ENCODE results near the gene IPO7.

The IPO7 gene

DNA sequence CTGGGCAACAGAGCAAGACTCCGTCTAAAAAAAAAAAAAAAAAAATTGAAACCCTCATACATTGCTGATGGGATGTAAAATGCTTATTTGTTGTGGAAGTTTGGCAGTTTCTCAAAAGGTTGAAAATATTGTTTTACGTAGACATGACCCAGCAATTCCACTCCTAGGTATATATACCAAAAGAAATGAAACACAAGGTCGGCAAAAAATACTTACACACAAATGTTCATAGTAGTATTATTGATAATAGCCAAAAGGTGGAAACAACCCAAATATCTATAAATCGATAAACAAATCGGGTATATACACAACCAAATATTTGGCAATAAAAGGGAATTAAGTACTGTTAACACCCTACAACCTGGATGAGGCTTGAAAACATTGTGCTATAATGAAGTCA lies 71.3 kb downstream of the IPO7 start:
- no peak for TF ChIP-seq TAF1 (IDR thresholded peaks at IDR 0.05; ENCODE audit: low read depth)
- TF ChIP-seq NFIC (IDR thresholded peaks at IDR 0.05) = no peak
- TF ChIP-seq, protein P1, sequence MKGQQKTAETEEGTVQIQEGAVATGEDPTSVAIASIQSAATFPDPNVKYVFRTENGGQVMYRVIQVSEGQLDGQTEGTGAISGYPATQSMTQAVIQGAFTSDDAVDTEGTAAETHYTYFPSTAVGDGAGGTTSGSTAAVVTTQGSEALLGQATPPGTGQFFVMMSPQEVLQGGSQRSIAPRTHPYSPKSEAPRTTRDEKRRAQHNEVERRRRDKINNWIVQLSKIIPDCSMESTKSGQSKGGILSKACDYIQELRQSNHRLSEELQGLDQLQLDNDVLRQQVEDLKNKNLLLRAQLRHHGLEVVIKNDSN (IDR thresholded peaks at IDR 0.05) = no peak
- TF ChIP-seq MAX (IDR thresholded peaks at IDR 0.05) = no peak
- no peak for TF ChIP-seq CREB1 (IDR thresholded peaks at IDR 0.05; ENCODE audit: low read depth)
- no peak for TF ChIP-seq EP300 (IDR thresholded peaks at IDR 0.05; ENCODE audit: borderline replicate concordance)
- no peak for TF ChIP-seq TCF12 (IDR thresholded peaks at IDR 0.05; ENCODE audit: low read depth)
- no peak for TF ChIP-seq CEBPB (IDR thresholded peaks at IDR 0.05)
- no peak for TF ChIP-seq RAD21 (IDR thresholded peaks at IDR 0.05; ENCODE audit: low read depth)
- no peak for TF ChIP-seq EGR1 (IDR thresholded peaks at IDR 0.05)
- no peak for TF ChIP-seq REST (IDR thresholded peaks at IDR 0.05; ENCODE audit: low read depth)
- TF ChIP-seq TEAD4 (IDR thresholded peaks at IDR 0.05) = no peak
- no peak for TF ChIP-seq YY1 (IDR thresholded peaks at IDR 0.05; ENCODE audit: low read depth)
- no peak for TF ChIP-seq FOXM1 (IDR thresholded peaks at IDR 0.05; ENCODE audit: borderline replicate concordance, low read depth)
- TF ChIP-seq ZBTB7A (IDR thresholded peaks at IDR 0.05; ENCODE audit: low read depth) = no peak

- TF ChIP-seq TCF12 (IDR thresholded peaks at IDR 0.05; ENCODE audit: low read depth) = no peak
- TF ChIP-seq TEAD4 (IDR thresholded peaks at IDR 0.05) = peak; percentile 2; the same call in 1 of the 2 replicates
- TF ChIP-seq ZBTB7A (IDR thresholded peaks at IDR 0.05; ENCODE audit: low read depth) = peak; percentile 51; the same call in 1 of the 2 replicates
- no peak; the same call in 1 of the 2 replicates for TF ChIP-seq NFIC (IDR thresholded peaks at IDR 0.05)
- no peak for TF ChIP-seq EP300 (IDR thresholded peaks at IDR 0.05; ENCODE audit: borderline replicate concordance)
These were observed 75.3 kb downstream of the IPO7 start for GRCh38 chr11:9459667-9460321.

GRCh38 chr11:9460322-9461062 lies 76.0 kb downstream of the IPO7 start, which contains the start of gene ZNF143:
TSS of gene ZNF143 (plus strand) at chr11:9461012. CDS start at chr11:9471309, 10,297 bp downstream.
- TF ChIP-seq TAF1 (IDR thresholded peaks at IDR 0.05; ENCODE audit: low read depth) (peak; percentile 92), NFIC (IDR thresholded peaks at IDR 0.05) (no peak), CEBPB (IDR thresholded peaks at IDR 0.05) (no peak), MAX (IDR thresholded peaks at IDR 0.05) (peak; percentile 89), FOXM1 (IDR thresholded peaks at IDR 0.05; ENCODE audit: borderline replicate concordance, low read depth) (no peak), EP300 (IDR thresholded peaks at IDR 0.05; ENCODE audit: borderline replicate concordance) (no peak), TCF12 (IDR thresholded peaks at IDR 0.05; ENCODE audit: low read depth) (peak; percentile 40; the same call in 1 of the 2 replicates), EGR1 (IDR thresholded peaks at IDR 0.05) (peak; percentile 35; the same call in 1 of the 2 replicates), CREB1 (IDR thresholded peaks at IDR 0.05; ENCODE audit: low read depth) (peak; percentile 92), TEAD4 (IDR thresholded peaks at IDR 0.05) (peak; percentile 40; the same call in 1 of the 2 replicates), ZBTB7A (IDR thresholded peaks at IDR 0.05; ENCODE audit: low read depth) (no peak), REST (IDR thresholded peaks at IDR 0.05; ENCODE audit: low read depth) (0 out of 2 replicates have a peak, but pooled peaks have one; percentile 1), YY1 (IDR thresholded peaks at IDR 0.05; ENCODE audit: low read depth) (peak; percentile 97), RAD21 (IDR thresholded peaks at IDR 0.05; ENCODE audit: low read depth) (no peak)
- TF ChIP-seq, protein P1 (IDR thresholded peaks at IDR 0.05) = 0 out of 2 replicates have a peak, but pooled peaks have one; percentile 5

DNA sequence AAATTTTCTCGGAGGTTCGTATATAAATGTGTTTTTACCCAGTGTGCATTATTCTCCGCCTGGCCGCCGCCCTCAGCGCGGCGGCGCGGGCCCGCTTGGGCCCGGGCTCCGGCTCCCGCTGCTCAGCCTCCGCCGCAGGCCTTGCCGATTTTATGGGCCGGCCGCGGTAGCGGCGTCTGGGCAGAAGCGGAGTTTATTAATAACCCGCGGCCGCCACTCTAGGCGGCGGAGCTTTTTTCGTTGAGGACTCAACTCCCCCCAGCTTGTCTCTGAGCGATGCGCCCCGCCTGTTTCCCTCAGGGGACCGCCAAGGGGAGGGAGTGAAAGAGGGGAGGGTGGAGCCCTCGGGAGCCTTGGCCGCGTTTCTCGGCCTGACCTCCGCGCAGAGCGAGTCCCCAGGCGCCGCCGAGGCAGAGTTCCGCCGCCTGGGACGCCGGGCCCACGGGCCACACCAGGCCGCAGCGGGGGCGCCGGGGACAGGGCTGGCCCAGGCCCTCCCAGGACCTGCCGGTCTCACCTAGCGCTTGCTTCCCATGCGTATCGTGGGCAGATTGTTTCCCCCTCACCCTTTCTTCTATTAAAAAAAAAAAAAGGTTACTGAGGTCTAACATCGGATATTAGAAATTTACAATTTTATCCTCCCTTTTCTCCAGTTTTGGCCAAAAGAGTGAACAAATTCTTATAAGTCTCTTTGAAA lies 76.8 kb downstream of the IPO7 start:
- 0 out of 2 replicates have a peak, but pooled peaks have one; percentile 5 for TF ChIP-seq NFIC (IDR thresholded peaks at IDR 0.05)
- no peak for TF ChIP-seq ZBTB7A (IDR thresholded peaks at IDR 0.05; ENCODE audit: low read depth)
- TF ChIP-seq TCF12 (IDR thresholded peaks at IDR 0.05; ENCODE audit: low read depth) = no peak
- peak; percentile 6; the same call in 1 of the 2 replicates for TF ChIP-seq MAX (IDR thresholded peaks at IDR 0.05)
- TF ChIP-seq CEBPB (IDR thresholded peaks at IDR 0.05) = no peak
- TF ChIP-seq REST (IDR thresholded peaks at IDR 0.05; ENCODE audit: low read depth) = no peak
- TF ChIP-seq, protein P1 (IDR thresholded peaks at IDR 0.05) = no peak
- peak; percentile 36; the same call in 1 of the 2 replicates for TF ChIP-seq EP300 (IDR thresholded peaks at IDR 0.05; ENCODE audit: borderline replicate concordance)
